ENCODE results near the gene TRIL.

DNA sequence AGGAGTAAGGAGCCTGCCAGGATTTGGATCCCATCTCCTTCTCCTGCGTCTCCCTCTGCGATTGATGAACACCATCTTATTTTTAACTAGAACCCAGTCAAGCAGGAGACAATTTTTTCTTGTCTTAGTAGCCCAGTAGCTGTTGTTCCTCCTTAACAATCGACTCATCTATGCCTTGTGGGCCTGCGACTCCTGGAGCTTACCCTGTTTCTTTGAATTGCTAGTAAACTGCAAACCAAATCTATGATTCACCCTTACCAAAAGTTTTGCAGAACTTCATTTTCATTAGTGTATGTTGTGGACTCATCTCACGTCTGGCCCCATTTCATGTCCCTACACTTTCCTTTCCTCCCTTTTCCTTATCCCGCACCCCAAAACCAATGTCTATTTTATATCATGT is 37.7 kb downstream of the TRIL start:
- TF ChIP-seq, protein P1, sequence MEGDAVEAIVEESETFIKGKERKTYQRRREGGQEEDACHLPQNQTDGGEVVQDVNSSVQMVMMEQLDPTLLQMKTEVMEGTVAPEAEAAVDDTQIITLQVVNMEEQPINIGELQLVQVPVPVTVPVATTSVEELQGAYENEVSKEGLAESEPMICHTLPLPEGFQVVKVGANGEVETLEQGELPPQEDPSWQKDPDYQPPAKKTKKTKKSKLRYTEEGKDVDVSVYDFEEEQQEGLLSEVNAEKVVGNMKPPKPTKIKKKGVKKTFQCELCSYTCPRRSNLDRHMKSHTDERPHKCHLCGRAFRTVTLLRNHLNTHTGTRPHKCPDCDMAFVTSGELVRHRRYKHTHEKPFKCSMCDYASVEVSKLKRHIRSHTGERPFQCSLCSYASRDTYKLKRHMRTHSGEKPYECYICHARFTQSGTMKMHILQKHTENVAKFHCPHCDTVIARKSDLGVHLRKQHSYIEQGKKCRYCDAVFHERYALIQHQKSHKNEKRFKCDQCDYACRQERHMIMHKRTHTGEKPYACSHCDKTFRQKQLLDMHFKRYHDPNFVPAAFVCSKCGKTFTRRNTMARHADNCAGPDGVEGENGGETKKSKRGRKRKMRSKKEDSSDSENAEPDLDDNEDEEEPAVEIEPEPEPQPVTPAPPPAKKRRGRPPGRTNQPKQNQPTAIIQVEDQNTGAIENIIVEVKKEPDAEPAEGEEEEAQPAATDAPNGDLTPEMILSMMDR (IDR thresholded peaks at IDR 0.05; ENCODE audit: poor library complexity) = no peak
- TF ChIP-seq EZH2 (IDR thresholded peaks at IDR 0.05; ENCODE audit: borderline replicate concordance) = no peak
- no peak for TF ChIP-seq EZH2phosphoT487 (IDR thresholded peaks at IDR 0.05; ENCODE audit: low read depth, severe bottlenecking, unreplicated experiment)

Measured in hepatocyte (in vitro differentiated cells).